Loucy (cell line): ENCODE results near the gene PARD6G.

Experiments
- H2AFZ ChIP-seq: fragments of 200-600 bp; sonication (generic); 2 replicates; pipeline ENCODE4 v1.6.0; 2016; ENCODE audit warnings: antibody characterized with exemption, mild to moderate bottlenecking, low read length, moderate library complexity
- H3F3A ChIP-seq: fragments of 200-600 bp; 2 replicates; pipeline ENCODE4 v1.6.0; 2016; ENCODE audit warnings: antibody characterized with exemption, low read depth, mild to moderate bottlenecking
- H3K27me3 ChIP-seq: fragments of 200-600 bp; sonication (generic); 2 replicates; pipeline ENCODE4 v1.6.1; 2014; ENCODE audit warnings: low read length, mild to moderate bottlenecking; ENCODE audit not compliant: insufficient read depth, poor library complexity, severe bottlenecking
- H3K36me3 ChIP-seq: fragments of 200-600 bp; sonication (generic); 2 replicates; pipeline ENCODE4 v1.6.1; 2016; ENCODE audit warnings: low read length; ENCODE audit not compliant: insufficient read depth
- H3K4me1 ChIP-seq: fragments of 200-600 bp; sonication (generic); 2 replicates; pipeline ENCODE4 v1.5.1; 2014; ENCODE audit warnings: low read length, mild to moderate bottlenecking; ENCODE audit not compliant: insufficient read depth, poor library complexity, severe bottlenecking
- H3K4me2 ChIP-seq: fragments of 200-600 bp; sonication (generic); 2 replicates; pipeline ENCODE4 v1.6.0; 2014; ENCODE audit warnings: antibody characterized with exemption, low read length, low read depth, mild to moderate bottlenecking; ENCODE audit not compliant: poor library complexity, severe bottlenecking
- H3K4me3 ChIP-seq: fragments of 200-600 bp; sonication (generic); 2 replicates; pipeline ENCODE4 v1.5.1; 2014; ENCODE audit warnings: low read length, mild to moderate bottlenecking, mixed read lengths; ENCODE audit not compliant: poor library complexity, severe bottlenecking
- H3K79me2 ChIP-seq: fragments of 200-600 bp; sonication (generic); 2 replicates; pipeline ENCODE4 v1.6.1; 2014; ENCODE audit warnings: low read length; ENCODE audit not compliant: insufficient read depth
- H3K9ac ChIP-seq: fragments of 200-600 bp; sonication (generic); 2 replicates; pipeline ENCODE4 v1.6.0; 2014; ENCODE audit warnings: mild to moderate bottlenecking, low read depth, low read length, moderate library complexity; ENCODE audit not compliant: poor library complexity, severe bottlenecking
- H3K9me2 ChIP-seq: fragments of 200-600 bp; sonication (generic); replicated peaks from 2 replicates; pipeline ENCODE4 v1.6.1; 2016; ENCODE audit warnings: low read depth, low read length, mixed read lengths
- H3K9me3 ChIP-seq: fragments of 200-600 bp; sonication (generic); 2 replicates; pipeline ENCODE4 v1.6.1; 2014; ENCODE audit warnings: mild to moderate bottlenecking, antibody characterized with exemption, low read length, low read depth; ENCODE audit not compliant: insufficient read depth
- H4K20me1 ChIP-seq: fragments of 200-600 bp; sonication (generic); 2 replicates; pipeline ENCODE4 v1.6.0; 2014; ENCODE audit warnings: antibody characterized with exemption, low read length, mild to moderate bottlenecking; ENCODE audit not compliant: insufficient read depth, poor library complexity, severe bottlenecking
- EZH2phosphoT487 ChIP-seq: fragments of 200-600 bp; IDR thresholded peaks from 2 replicates; pipeline ENCODE4 v1.6.1; 2018; ENCODE audit warnings: antibody characterized with exemption, mild to moderate bottlenecking, moderate library complexity, borderline replicate concordance
- TF ChIP-seq, protein P1 (sequence below): fragments of 200-600 bp; sonication (generic); conservative IDR thresholded peaks from 2 replicates; pipeline ENCODE4 v1.5.1; 2014; ENCODE audit warnings: mild to moderate bottlenecking, antibody characterized with exemption, low read length

PARD6G gene

DNA sequence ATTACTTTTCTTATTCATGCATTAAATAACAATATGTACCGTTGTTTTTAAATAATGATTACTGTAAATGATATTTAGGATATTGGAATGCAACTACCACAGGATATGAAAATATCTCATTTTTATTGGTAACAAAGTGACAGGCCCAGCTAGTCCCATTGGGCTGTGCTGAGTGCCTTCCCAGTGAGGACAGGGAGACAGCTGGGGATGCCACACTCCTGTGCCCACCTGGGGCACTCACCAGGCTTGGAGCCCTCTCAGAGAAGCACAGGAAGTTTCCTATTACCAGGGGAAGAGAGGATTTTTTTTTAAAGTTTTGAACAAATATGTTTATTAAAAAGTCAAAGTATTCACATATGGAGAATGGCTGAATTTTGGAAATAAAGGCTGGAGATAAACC is 48.9 kb downstream of the PARD6G start:
- H3K79me2 ChIP-seq = no peaks in the 10 kb centered on the region
- H3K4me1 ChIP-seq = peaks cover 7% of the 10 kb centered on the region
- no peak for TF ChIP-seq EZH2phosphoT487
- TF ChIP-seq, protein P1, sequence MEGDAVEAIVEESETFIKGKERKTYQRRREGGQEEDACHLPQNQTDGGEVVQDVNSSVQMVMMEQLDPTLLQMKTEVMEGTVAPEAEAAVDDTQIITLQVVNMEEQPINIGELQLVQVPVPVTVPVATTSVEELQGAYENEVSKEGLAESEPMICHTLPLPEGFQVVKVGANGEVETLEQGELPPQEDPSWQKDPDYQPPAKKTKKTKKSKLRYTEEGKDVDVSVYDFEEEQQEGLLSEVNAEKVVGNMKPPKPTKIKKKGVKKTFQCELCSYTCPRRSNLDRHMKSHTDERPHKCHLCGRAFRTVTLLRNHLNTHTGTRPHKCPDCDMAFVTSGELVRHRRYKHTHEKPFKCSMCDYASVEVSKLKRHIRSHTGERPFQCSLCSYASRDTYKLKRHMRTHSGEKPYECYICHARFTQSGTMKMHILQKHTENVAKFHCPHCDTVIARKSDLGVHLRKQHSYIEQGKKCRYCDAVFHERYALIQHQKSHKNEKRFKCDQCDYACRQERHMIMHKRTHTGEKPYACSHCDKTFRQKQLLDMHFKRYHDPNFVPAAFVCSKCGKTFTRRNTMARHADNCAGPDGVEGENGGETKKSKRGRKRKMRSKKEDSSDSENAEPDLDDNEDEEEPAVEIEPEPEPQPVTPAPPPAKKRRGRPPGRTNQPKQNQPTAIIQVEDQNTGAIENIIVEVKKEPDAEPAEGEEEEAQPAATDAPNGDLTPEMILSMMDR = no peak
- H3K4me3 ChIP-seq = no peak overlapping the region
- H3K4me2 ChIP-seq = no peak overlapping the region
- H3K9ac ChIP-seq = no peak overlapping the region
- no peaks in the 10 kb centered on the region for H3K9me2 ChIP-seq
- no peaks in the 10 kb centered on the region for H3K27me3 ChIP-seq
- peaks cover 4% of the 10 kb centered on the region; the same call in 1 of the 2 replicates for H3K9me3 ChIP-seq
- H4K20me1 ChIP-seq = no peaks in the 10 kb centered on the region
- H2AFZ ChIP-seq = no peak overlapping the region
- no peaks in the 10 kb centered on the region for H3K36me3 ChIP-seq
- H3F3A ChIP-seq = no peaks in the 10 kb centered on the region

DNA sequence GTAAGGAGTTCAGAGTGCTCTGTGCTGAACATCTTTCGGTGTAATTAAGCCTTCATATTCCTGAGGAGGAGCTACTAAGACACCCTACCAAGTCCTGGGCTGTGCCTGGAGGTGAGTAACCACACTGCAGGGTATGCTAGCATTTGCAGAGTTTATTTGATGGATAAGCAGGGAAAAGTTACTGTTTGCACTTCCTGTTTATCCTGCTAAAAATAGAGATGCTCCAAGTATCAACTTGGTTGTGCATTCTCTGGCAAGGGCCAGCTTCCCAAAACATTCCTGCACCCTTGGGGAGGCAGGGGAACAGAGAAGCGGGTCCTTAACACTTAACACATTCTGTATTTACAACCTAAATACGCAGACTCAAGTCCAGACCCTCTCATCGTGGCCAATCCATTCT is 49.8 kb downstream of the PARD6G start:
- no peak overlapping the region for H3K4me3 ChIP-seq

DNA sequence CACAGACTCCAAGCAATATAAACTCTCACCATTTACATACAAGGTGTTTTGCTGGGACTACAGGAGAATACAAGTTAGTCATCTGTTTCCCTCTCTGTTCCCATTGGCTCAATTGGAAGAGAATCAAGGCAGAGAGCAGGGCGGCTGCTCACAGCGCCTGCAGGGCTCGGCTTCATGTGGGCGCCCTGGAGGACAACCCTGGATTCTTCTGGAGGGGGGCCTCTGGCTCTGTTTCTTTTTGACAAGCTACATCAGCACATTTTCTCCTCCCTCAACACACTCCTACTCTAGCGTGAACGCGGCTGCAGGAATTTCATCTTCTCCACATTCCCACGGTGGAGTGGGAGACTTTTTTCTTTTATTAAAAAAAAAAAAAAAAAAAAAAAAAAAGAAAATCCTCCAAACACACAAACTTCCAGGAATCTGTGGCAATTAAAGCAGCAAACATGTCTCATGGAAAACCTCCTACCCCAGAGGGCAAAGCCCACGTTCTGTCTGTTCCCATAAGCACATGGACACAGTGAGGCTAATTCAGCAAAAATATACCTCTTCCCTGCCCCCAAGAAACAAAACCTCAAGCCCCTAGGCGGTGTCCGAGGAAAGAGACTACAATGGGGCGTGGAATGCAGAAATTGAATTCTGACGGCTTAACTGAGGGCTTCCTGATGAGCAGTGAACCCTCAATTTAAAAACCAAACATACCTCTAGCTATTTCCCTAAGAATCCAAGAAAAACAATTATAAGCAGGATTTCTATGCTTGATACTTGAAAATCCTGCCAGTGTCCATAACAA is 50.6 kb downstream of the PARD6G start:
- Histone ChIP-seq H3K79me2 (no peaks in the 10 kb centered on the region), H3K9ac (no peak overlapping the region), H3K4me1 (peaks cover 7% of the 10 kb centered on the region), H3K9me3 (peaks cover 6% of the 10 kb centered on the region; the same call in 1 of the 2 replicates), H3K4me3 (no peak overlapping the region), H3K4me2 (no peak overlapping the region), H2AFZ (no peak overlapping the region), H3K27me3 (no peaks in the 10 kb centered on the region), H3K9me2 (no peaks in the 10 kb centered on the region), H3K36me3 (no peaks in the 10 kb centered on the region), H4K20me1 (no peaks in the 10 kb centered on the region), H3F3A (no peaks in the 10 kb centered on the region)
- TF ChIP-seq EZH2phosphoT487 = no peak
- TF ChIP-seq, protein P1 = no peak

More for the DNA sequence above, 49.8 kb downstream of the PARD6G start:
- Histone ChIP-seq H2AFZ (no peak overlapping the region), H3K9me2 (no peaks in the 10 kb centered on the region), H4K20me1 (no peaks in the 10 kb centered on the region), H3K9ac (no peak overlapping the region), H3K4me1 (peaks cover 7% of the 10 kb centered on the region), H3K27me3 (no peaks in the 10 kb centered on the region), H3K36me3 (no peaks in the 10 kb centered on the region), H3F3A (no peaks in the 10 kb centered on the region), H3K9me3 (peaks cover 9% of the 10 kb centered on the region; the same call in 1 of the 2 replicates), H3K4me2 (no peak overlapping the region), H3K79me2 (no peaks in the 10 kb centered on the region)
- TF ChIP-seq, protein P1 = no peak
- TF ChIP-seq EZH2phosphoT487 = no peak
